Activated CD8-positive, alpha-beta memory T cell treated with anti-CD3 and anti-CD28 coated beads for 1 hour (primary cell): ENCODE data around the gene DEGS2.
"Not testable (repeated sequence)": the region's sequence is repeated elsewhere in the genome, so short reads cannot be mapped to it uniquely, and the experiment has no call there.

ENCODE experiments used
- DNase-seq, 2 donors: peaks; one replicate each; pipeline ENCODE4 v3.0.0-alpha.2; 2020; ENCODE audit warnings: low read depth in 1 of 2; ENCODE audit errors: extremely low read depth in 1 of 2

DEGS2 gene

GRCh38 chr14:100159094-100159864 is at the start of gene DEGS2:
Gene DEGS2 (minus strand): TSS chr14:100159645. CDS start chr14:100159587, 58 bp downstream.
- peak in 1 of 2 donors; percentile 48 for DNase-seq

GRCh38 chr14:100208136-100208535 is 48.7 kb upstream of the DEGS2 start:
- DNase-seq: not testable (repeated sequence)

- not testable (repeated sequence) for DNase-seq
Observed at GRCh38 chr14:100207588-100207987, 48.1 kb upstream of the DEGS2 start.

- not testable (repeated sequence) for DNase-seq
Observed at GRCh38 chr14:100204835-100205167, 45.4 kb upstream of the DEGS2 start.

- DNase-seq: no peak
Observed at GRCh38 chr14:100203962-100204834, 44.8 kb upstream of the DEGS2 start.

GRCh38 chr14:100203146-100203545 is 43.7 kb upstream of the DEGS2 start:
- DNase-seq: no peak

GRCh38 chr14:100202712-100203111 is 43.3 kb upstream of the DEGS2 start:
- DNase-seq: no peak

GRCh38 chr14:100201701-100202100 is 42.3 kb upstream of the DEGS2 start:
- no peak for DNase-seq

GRCh38 chr14:100200311-100200710 is 40.9 kb upstream of the DEGS2 start:
- DNase-seq: no peak

- DNase-seq: no peak
Observed at GRCh38 chr14:100199240-100199860, 39.9 kb upstream of the DEGS2 start.

- DNase-seq: no peak
Observed at GRCh38 chr14:100193417-100194357, 34.2 kb upstream of the DEGS2 start.

GRCh38 chr14:100192672-100193416 is 33.4 kb upstream of the DEGS2 start:
- DNase-seq: peak; percentile 99

GRCh38 chr14:100192250-100192671 is 32.8 kb upstream of the DEGS2 start:
- no peak for DNase-seq

GRCh38 chr14:100191584-100192249 is 32.3 kb upstream of the DEGS2 start:
- DNase-seq: no peak

GRCh38 chr14:100190126-100190525 is 30.7 kb upstream of the DEGS2 start:
- DNase-seq: no peak

- no peak for DNase-seq
Observed at GRCh38 chr14:100188392-100189030, 29.1 kb upstream of the DEGS2 start.

GRCh38 chr14:100187247-100187833 is 27.9 kb upstream of the DEGS2 start:
- DNase-seq: no peak

GRCh38 chr14:100181876-100182551 is 22.6 kb upstream of the DEGS2 start:
- not testable (repeated sequence) for DNase-seq
